GM23338 (cell line): ENCODE results near the gene CPAMD8.

Experiments used
- ETS1 ChIP-seq: IDR thresholded peaks from 2 replicates; pipeline ENCODE4 v1.6.1; 2016; ENCODE audit warnings: antibody characterized with exemption
- EZH2 ChIP-seq: fragments of 200-600 bp; sonication (generic); IDR thresholded peaks from one replicate; pipeline ENCODE4 v1.8.0; 2017; ENCODE audit warnings: antibody characterized with exemption, mild to moderate bottlenecking, low read depth; ENCODE audit not compliant: unreplicated experiment
- EZH2phosphoT487 ChIP-seq: fragments of 200-600 bp; sonication (generic); IDR thresholded peaks from one replicate; pipeline ENCODE4 v1.8.1; 2018; ENCODE audit warnings: antibody characterized with exemption; ENCODE audit not compliant: unreplicated experiment
- JUNB ChIP-seq: IDR thresholded peaks from one replicate; pipeline ENCODE4 v1.6.1; 2016; ENCODE audit warnings: antibody characterized with exemption; ENCODE audit not compliant: unreplicated experiment
- POLR2AphosphoS5 ChIP-seq: IDR thresholded peaks from 2 replicates; pipeline ENCODE4 v1.6.1; 2016; ENCODE audit warnings: antibody characterized with exemption, low read depth
- STAT1 ChIP-seq: IDR thresholded peaks from one replicate; pipeline ENCODE4 v1.6.1; 2016; ENCODE audit warnings: antibody characterized with exemption; ENCODE audit not compliant: unreplicated experiment
- ZNF114 ChIP-seq: fragments of 250-450 bp; sonication (Bioruptor Pico); IDR thresholded peaks from 2 replicates; pipeline ENCODE4 v1.5.0; 2020; ENCODE audit warnings: mild to moderate bottlenecking, moderate library complexity
- ZNF331 ChIP-seq: fragments of 250-450 bp; sonication (Bioruptor Pico); IDR thresholded peaks from 2 replicates; pipeline ENCODE4 v1.5.0; 2020; ENCODE audit warnings: low read depth, mild to moderate bottlenecking, moderate library complexity
- TF ChIP-seq, protein P1 (sequence below), 2 experiments: fragments of 200-600 bp in 1 of 2; sonication (generic) in 1 of 2; conservative IDR thresholded peaks; 2 replicates each; pipeline versions ENCODE4 v1.5.1 to v1.6.1; 2016 to 2017; ENCODE audit warnings: antibody characterized with exemption in 2 of 2, low read depth in 2 of 2, mild to moderate bottlenecking in 2 of 2, moderate library complexity in 1 of 2
- TF ChIP-seq, protein P2 (sequence below): IDR thresholded peaks from one replicate; pipeline ENCODE4 v1.6.1; 2018; ENCODE audit warnings: antibody characterized with exemption; ENCODE audit not compliant: unreplicated experiment

DNA sequence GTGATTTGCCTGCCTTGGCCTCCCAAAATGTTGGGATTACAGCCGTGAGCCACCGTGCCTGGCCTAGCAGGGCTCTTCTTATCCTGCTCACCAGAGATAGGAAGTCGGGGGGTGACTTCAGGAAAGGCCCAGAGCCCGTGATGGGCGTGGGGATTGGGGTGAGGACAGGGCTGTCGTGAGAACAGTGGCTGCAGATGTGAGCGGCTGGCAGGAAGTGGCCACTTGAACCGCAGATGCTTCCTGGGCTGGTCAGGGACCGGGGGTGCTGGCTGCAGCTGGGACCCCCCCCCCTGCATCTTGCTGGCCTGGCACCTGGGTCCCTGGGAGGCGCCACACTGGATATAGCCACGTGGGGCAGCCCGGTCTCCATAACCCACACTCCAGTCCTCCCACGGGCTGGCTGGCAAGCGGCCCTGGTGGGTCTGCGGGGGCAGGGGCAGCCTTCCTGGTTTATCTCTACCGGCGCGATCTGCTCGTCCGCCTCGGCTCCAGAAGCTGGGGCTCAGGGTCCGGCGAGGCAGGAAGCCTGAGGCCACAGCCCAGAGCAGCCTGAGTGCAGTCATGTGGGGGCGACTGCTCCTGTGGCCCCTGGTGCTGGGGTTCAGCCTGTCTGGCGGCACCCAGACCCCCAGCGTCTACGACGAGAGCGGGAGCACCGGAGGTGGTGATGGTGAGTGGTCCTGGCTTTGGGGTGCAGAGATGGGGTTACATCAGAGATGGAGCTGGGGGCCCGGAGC lies 137.8 kb downstream of the CPAMD8 start, which contains the start of gene F2RL3:
- TF ChIP-seq, protein P1, sequence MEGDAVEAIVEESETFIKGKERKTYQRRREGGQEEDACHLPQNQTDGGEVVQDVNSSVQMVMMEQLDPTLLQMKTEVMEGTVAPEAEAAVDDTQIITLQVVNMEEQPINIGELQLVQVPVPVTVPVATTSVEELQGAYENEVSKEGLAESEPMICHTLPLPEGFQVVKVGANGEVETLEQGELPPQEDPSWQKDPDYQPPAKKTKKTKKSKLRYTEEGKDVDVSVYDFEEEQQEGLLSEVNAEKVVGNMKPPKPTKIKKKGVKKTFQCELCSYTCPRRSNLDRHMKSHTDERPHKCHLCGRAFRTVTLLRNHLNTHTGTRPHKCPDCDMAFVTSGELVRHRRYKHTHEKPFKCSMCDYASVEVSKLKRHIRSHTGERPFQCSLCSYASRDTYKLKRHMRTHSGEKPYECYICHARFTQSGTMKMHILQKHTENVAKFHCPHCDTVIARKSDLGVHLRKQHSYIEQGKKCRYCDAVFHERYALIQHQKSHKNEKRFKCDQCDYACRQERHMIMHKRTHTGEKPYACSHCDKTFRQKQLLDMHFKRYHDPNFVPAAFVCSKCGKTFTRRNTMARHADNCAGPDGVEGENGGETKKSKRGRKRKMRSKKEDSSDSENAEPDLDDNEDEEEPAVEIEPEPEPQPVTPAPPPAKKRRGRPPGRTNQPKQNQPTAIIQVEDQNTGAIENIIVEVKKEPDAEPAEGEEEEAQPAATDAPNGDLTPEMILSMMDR (conservative IDR thresholded peaks at IDR 0.05; ENCODE audit: low read depth in 2 of 2) = no peak
- TF ChIP-seq POLR2AphosphoS5 (no peak), ETS1 (no peak), EZH2phosphoT487 (no peak), EZH2 (no peak), ZNF331 (no peak), STAT1 (no peak), JUNB (no peak), ZNF114 (CRISPR knock-in tag) (no peak)
- TF ChIP-seq, protein P2, sequence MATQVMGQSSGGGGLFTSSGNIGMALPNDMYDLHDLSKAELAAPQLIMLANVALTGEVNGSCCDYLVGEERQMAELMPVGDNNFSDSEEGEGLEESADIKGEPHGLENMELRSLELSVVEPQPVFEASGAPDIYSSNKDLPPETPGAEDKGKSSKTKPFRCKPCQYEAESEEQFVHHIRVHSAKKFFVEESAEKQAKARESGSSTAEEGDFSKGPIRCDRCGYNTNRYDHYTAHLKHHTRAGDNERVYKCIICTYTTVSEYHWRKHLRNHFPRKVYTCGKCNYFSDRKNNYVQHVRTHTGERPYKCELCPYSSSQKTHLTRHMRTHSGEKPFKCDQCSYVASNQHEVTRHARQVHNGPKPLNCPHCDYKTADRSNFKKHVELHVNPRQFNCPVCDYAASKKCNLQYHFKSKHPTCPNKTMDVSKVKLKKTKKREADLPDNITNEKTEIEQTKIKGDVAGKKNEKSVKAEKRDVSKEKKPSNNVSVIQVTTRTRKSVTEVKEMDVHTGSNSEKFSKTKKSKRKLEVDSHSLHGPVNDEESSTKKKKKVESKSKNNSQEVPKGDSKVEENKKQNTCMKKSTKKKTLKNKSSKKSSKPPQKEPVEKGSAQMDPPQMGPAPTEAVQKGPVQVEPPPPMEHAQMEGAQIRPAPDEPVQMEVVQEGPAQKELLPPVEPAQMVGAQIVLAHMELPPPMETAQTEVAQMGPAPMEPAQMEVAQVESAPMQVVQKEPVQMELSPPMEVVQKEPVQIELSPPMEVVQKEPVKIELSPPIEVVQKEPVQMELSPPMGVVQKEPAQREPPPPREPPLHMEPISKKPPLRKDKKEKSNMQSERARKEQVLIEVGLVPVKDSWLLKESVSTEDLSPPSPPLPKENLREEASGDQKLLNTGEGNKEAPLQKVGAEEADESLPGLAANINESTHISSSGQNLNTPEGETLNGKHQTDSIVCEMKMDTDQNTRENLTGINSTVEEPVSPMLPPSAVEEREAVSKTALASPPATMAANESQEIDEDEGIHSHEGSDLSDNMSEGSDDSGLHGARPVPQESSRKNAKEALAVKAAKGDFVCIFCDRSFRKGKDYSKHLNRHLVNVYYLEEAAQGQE = no peak
